Hepatocyte (in vitro differentiated cells): ENCODE results near the gene SMAD7. TPM values are rescaled to one million over a fixed set of nuclear protein-coding genes. Genes with fewer than 3 reads are reported as not detected.

Experiments used
- DNase-seq: peaks from one replicate; pipeline ENCODE4 v3.0.0-alpha.2; 2016; ENCODE audit warnings: low spot score
- H2AFZ ChIP-seq: fragments of 200-600 bp; sonication (generic); 2 replicates; pipeline ENCODE4 v1.6.0; 2016; ENCODE audit warnings: antibody characterized with exemption, mild to moderate bottlenecking
- H3K27ac ChIP-seq: fragments of 200-600 bp; sonication (generic); 2 replicates; pipeline ENCODE4 v1.5.1; 2016; ENCODE audit warnings: mild to moderate bottlenecking
- H3K27me3 ChIP-seq: fragments of 200-600 bp; sonication (generic); 2 replicates; pipeline ENCODE4 v1.6.1; 2016
- H3K36me3 ChIP-seq: fragments of 200-600 bp; sonication (generic); replicated peaks from 2 replicates; pipeline ENCODE4 v1.5.1; 2016; ENCODE audit warnings: low read depth; ENCODE audit not compliant: insufficient read depth
- H3K4me1 ChIP-seq: fragments of 200-600 bp; sonication (generic); 2 replicates; pipeline ENCODE4 v1.5.1; 2016; ENCODE audit warnings: mild to moderate bottlenecking, moderate library complexity; ENCODE audit not compliant: insufficient read depth
- H3K4me2 ChIP-seq: fragments of 200-600 bp; sonication (generic); 2 replicates; pipeline ENCODE4 v1.6.0; 2016
- H3K4me3 ChIP-seq: fragments of 200-600 bp; sonication (generic); 2 replicates; pipeline ENCODE4 v1.5.1; 2016; ENCODE audit warnings: mild to moderate bottlenecking
- H3K79me2 ChIP-seq: fragments of 200-600 bp; sonication (generic); 2 replicates; pipeline ENCODE4 v1.6.0; 2017; ENCODE audit warnings: mild to moderate bottlenecking
- H3K9me2 ChIP-seq: fragments of 200-600 bp; sonication (generic); replicated peaks from 2 replicates; pipeline ENCODE4 v1.6.0; 2017; ENCODE audit warnings: mild to moderate bottlenecking; ENCODE audit not compliant: insufficient read depth
- H3K9me3 ChIP-seq: fragments of 200-600 bp; sonication (generic); 2 replicates; pipeline ENCODE4 v1.5.1; 2016; ENCODE audit warnings: low read depth, mild to moderate bottlenecking
- H4K20me1 ChIP-seq: fragments of 200-600 bp; sonication (generic); 2 replicates; pipeline ENCODE4 v1.6.0; 2016; ENCODE audit warnings: mild to moderate bottlenecking; ENCODE audit not compliant: insufficient read depth, poor library complexity, severe bottlenecking
- EZH2 ChIP-seq: fragments of 200-600 bp; sonication (generic); IDR thresholded peaks from 2 replicates; pipeline ENCODE4 v1.6.1; 2016; ENCODE audit warnings: antibody characterized with exemption, mild to moderate bottlenecking, borderline replicate concordance
- EZH2phosphoT487 ChIP-seq: fragments of 200-600 bp; sonication (generic); IDR thresholded peaks from one replicate; pipeline ENCODE4 v1.6.1; 2018; ENCODE audit warnings: antibody characterized with exemption, mild to moderate bottlenecking, low read depth, moderate library complexity; ENCODE audit not compliant: unreplicated experiment, severe bottlenecking
- WGBS: methylation state at CpG from one replicate; pipeline ENCODE4 v1.1.6; 2016; ENCODE audit warnings: low lambda C conversion rate; ENCODE audit errors: missing lambda C conversion rate; 5-methylcytosine and 5-hydroxymethylcytosine counted together
- polyA plus RNA-seq: library from polyadenylated mRNA; unstranded; fragments of >200 nt; fragmentation: Nextera tagmentation; extraction: Ambion mirVana; gene quantifications from 2 replicates; pipeline ENCODE4 v1.2.1, GENCODE V29; 2016
- total RNA-seq: library from RNA; depleted of rRNA; stranded (reverse); fragments of >200 nt; gene quantifications from 2 replicates; pipeline ENCODE4 v1.2.3, GENCODE V29; 2014
- TF ChIP-seq, protein P1 (sequence below): fragments of 200-600 bp; sonication (generic); IDR thresholded peaks from 2 replicates; pipeline ENCODE4 v1.5.1; 2016; ENCODE audit warnings: antibody characterized with exemption, mild to moderate bottlenecking; ENCODE audit not compliant: poor library complexity

SMAD7 gene
- total and polyA plus RNA-seq, 2 experiments from 2014 or later, result 65.4 to 71.1 TPM

DNA sequence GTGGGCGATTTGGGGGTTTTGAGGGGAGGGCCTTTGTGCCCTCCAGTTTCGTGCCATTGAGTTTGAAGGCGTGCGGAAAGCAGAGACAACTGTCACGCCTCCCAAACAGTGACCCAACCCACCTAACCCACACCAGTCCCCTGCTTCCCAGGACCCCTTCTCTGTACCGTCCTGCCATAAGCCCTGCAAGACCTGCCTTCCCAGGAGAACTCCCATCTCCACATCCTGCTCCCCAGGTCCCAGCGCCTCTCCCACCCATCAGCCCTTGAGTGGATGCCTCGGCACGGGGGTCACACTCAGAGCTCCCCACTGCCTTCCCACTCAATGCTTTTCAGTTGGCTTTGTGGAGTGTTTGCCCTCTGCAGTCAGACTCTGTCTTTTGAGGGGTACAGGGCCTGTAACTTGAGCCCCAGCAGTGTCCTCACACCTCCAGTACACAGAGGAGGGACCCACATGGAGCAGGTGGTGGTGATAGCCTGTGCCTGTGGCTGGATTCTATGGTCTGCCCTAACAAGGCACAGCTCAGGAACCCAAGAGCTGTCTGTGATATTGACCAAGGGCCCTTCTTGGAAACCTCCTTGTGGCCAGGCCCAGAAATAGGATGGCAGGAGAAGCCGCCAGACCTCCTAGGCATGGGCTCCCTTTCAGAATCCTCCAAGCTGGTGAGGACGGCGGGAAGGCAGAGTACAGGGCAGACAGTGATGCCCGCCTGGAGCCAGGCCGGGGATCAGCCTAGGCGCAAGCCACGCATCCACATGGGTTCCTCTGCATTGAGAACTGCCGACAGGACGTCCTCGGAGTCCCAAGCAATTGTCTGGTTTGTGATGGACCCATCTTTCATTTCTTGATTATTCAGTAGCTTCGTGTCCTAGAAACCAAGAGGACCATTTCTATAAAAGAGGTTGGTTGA, 44.4 kb upstream of the SMAD7 start:
- Histone ChIP-seq H3K27ac (peak overlapping the region; percentile 80), H3K9me2 (no peaks in the 10 kb centered on the region)

DNA sequence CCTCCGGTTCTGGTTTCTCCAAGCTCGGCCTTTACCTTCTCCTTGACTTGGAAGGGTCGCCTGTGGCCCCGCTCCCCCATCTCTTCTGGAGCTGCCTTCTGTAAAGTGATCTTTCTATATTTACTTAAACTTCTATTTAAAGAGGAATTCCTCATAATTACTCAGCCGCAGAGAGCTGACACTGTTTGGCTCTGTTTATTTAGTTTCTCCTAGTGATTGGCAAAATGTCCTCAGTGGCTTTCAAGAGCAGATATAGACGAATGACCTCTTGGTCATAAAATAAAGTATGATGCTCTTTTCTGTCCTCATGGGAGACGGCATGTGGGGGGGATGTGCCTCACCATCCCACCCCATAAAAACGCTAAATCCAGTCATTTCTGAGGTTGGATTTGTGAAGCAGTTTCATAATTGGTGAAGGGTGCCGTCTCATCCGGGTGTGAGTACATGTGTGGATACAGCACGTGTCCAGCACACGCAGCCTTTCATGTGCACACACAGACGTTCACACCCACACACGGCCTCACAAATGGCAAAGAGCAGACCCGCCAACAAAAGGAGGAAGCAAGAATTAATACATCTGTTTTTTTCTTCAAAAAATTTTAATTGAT, 43.4 kb upstream of the SMAD7 start:
- H3K27ac ChIP-seq, result peak overlapping the region; percentile 80
- peaks cover 71% of the 10 kb centered on the region for H3K4me1 ChIP-seq
- no peaks in the 10 kb centered on the region for H3K9me2 ChIP-seq
- WGBS, result 39% methylated on average over 15 of the region's 15 CpGs
- H3K27me3 ChIP-seq, result no peaks in the 10 kb centered on the region
- DNase-seq, result peak; percentile 49
- no peaks in the 10 kb centered on the region for H3K79me2 ChIP-seq
- H4K20me1 ChIP-seq, result no peaks in the 10 kb centered on the region
- H3K36me3 ChIP-seq, result no peaks in the 10 kb centered on the region
- H2AFZ ChIP-seq, result no peak overlapping the region
- no peaks in the 10 kb centered on the region for H3K9me3 ChIP-seq
- peak overlapping the region; percentile 30 for H3K4me2 ChIP-seq
- H3K4me3 ChIP-seq, result no peak overlapping the region
- no peak for TF ChIP-seq EZH2phosphoT487
- no peak for TF ChIP-seq EZH2
- TF ChIP-seq, protein P1, sequence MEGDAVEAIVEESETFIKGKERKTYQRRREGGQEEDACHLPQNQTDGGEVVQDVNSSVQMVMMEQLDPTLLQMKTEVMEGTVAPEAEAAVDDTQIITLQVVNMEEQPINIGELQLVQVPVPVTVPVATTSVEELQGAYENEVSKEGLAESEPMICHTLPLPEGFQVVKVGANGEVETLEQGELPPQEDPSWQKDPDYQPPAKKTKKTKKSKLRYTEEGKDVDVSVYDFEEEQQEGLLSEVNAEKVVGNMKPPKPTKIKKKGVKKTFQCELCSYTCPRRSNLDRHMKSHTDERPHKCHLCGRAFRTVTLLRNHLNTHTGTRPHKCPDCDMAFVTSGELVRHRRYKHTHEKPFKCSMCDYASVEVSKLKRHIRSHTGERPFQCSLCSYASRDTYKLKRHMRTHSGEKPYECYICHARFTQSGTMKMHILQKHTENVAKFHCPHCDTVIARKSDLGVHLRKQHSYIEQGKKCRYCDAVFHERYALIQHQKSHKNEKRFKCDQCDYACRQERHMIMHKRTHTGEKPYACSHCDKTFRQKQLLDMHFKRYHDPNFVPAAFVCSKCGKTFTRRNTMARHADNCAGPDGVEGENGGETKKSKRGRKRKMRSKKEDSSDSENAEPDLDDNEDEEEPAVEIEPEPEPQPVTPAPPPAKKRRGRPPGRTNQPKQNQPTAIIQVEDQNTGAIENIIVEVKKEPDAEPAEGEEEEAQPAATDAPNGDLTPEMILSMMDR, result no peak

More for the DNA sequence above, 44.4 kb upstream of the SMAD7 start:
- no peak for DNase-seq
- Histone ChIP-seq H3K27me3 (no peaks in the 10 kb centered on the region), H3K4me1 (peaks cover 61% of the 10 kb centered on the region), H4K20me1 (no peaks in the 10 kb centered on the region), H3K4me3 (no peak overlapping the region), H3K9me3 (no peaks in the 10 kb centered on the region), H3K79me2 (no peaks in the 10 kb centered on the region), H3K36me3 (no peaks in the 10 kb centered on the region), H3K4me2 (no peak overlapping the region), H2AFZ (no peak overlapping the region)
- WGBS, result 92% methylated on average over 20 of the region's 20 CpGs
- TF ChIP-seq EZH2phosphoT487 (no peak), EZH2 (no peak)
- TF ChIP-seq, protein P1, result no peak

DNA sequence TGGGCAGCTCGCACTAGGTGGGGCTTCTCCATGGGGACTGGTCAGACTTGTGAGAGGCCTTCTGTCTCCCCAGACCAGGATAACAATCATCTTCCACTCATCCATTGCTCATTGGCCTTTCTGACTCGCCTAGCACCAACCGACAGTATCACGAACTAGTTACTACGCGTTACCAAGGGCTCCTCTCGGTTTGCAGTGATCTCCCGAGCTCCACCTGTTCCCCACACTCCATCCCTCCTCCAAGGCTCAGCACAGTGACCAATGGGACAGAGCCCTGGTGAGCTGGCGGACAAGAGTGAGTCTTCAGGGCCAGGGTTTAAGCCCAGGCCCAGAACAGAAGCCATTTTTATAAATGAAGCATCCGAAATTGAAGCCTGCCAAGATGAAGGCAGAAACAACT, 42.8 kb upstream of the SMAD7 start:
- Histone ChIP-seq H3K4me1 (peaks cover 68% of the 10 kb centered on the region), H3K79me2 (no peaks in the 10 kb centered on the region), H4K20me1 (no peaks in the 10 kb centered on the region), H3K4me3 (no peak overlapping the region), H3K9me3 (no peaks in the 10 kb centered on the region), H3K36me3 (no peaks in the 10 kb centered on the region), H3K27ac (peak overlapping the region; percentile 80), H3K9me2 (no peaks in the 10 kb centered on the region), H3K27me3 (no peaks in the 10 kb centered on the region), H3K4me2 (peak overlapping the region; percentile 30), H2AFZ (no peak overlapping the region)
- TF ChIP-seq EZH2 (no peak), EZH2phosphoT487 (no peak)
- TF ChIP-seq, protein P1, result no peak
- DNase-seq, result peak; percentile 4
- WGBS, result 93% methylated on average over 10 of the region's 10 CpGs
